ENCODE measurements around the gene YJEFN3.
A peak's percentile ranks its signal among the peaks of the same experiment; 100 is the strongest.

The YJEFN3 gene

GRCh38 chr19:19490214-19490968, 38.3 kb upstream of the YJEFN3 start:
- Mint-ChIP-seq H3K9me3 (no peaks in the 10 kb centered on the region), H3K27me3 (ENCODE audit: low read depth) (no peaks in the 10 kb centered on the region), H3K4me1 (ENCODE audit: low read depth) (peaks cover 32% of the 10 kb centered on the region), H3K36me3 (ENCODE audit: low read depth) (peaks cover 28% of the 10 kb centered on the region), H3K27ac (peak overlapping the region; percentile 100), H3K4me3 (peak overlapping the region; percentile 81)
- DNase-seq (ENCODE audit: low spot score), result peak; percentile 68

DNA sequence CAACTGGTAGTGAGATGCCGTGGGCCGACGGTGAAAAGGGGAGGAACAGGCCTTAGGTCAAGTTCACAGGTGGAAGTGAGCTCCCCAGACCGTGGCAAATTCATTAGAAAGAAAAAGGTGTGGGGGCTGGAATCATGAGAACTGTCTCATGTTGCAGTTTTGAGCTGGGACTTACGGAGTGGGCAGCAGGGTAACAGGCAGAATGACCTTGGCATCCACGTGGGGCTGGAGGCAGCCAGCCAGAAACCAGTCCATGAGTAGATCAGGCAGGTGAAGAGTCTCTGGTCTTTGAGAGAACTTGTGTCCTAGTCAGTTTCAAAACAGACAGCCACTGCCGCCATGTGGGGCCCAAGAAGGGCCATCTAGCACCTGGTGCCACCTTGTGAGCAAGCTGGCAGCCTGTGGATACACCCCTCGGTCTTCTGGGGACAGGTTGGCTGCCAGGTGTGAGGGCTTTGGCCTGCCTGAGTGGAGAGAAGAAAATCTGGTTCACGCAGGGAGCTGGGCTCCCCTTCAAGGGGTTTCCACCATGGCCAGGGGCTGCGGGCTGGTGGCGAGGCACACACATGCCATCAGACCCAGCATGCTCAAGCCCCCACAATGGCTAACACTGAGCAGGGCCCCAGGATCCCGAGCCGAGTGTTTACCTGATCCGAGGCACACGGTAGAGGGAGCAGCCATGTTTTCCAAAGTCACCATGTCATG, 37.2 kb upstream of the YJEFN3 start:
- Mint-ChIP-seq H3K4me1 (ENCODE audit: low read depth) (peaks cover 31% of the 10 kb centered on the region), H3K36me3 (ENCODE audit: low read depth) (peaks cover 30% of the 10 kb centered on the region), H3K27me3 (ENCODE audit: low read depth) (no peaks in the 10 kb centered on the region), H3K4me3 (no peak overlapping the region), H3K9me3 (no peaks in the 10 kb centered on the region), H3K27ac (no peak overlapping the region)
- DNase-seq (ENCODE audit: low spot score), result no peak

GRCh38 chr19:19492026-19492610, 36.6 kb upstream of the YJEFN3 start:
- no peak for DNase-seq (ENCODE audit: low spot score)
- Mint-ChIP-seq H3K4me1 (ENCODE audit: low read depth) (peaks cover 29% of the 10 kb centered on the region), H3K36me3 (ENCODE audit: low read depth) (peaks cover 35% of the 10 kb centered on the region), H3K9me3 (no peaks in the 10 kb centered on the region), H3K27me3 (ENCODE audit: low read depth) (no peaks in the 10 kb centered on the region), H3K4me3 (no peak overlapping the region), H3K27ac (no peak overlapping the region)

GRCh38 chr19:19493841-19494546, 34.7 kb upstream of the YJEFN3 start:
- Mint-ChIP-seq H3K27ac (no peak overlapping the region), H3K4me1 (ENCODE audit: low read depth) (peaks cover 17% of the 10 kb centered on the region), H3K36me3 (ENCODE audit: low read depth) (peaks cover 33% of the 10 kb centered on the region), H3K9me3 (no peaks in the 10 kb centered on the region), H3K4me3 (no peak overlapping the region), H3K27me3 (ENCODE audit: low read depth) (no peaks in the 10 kb centered on the region)
- DNase-seq (ENCODE audit: low spot score), result no peak

DNA sequence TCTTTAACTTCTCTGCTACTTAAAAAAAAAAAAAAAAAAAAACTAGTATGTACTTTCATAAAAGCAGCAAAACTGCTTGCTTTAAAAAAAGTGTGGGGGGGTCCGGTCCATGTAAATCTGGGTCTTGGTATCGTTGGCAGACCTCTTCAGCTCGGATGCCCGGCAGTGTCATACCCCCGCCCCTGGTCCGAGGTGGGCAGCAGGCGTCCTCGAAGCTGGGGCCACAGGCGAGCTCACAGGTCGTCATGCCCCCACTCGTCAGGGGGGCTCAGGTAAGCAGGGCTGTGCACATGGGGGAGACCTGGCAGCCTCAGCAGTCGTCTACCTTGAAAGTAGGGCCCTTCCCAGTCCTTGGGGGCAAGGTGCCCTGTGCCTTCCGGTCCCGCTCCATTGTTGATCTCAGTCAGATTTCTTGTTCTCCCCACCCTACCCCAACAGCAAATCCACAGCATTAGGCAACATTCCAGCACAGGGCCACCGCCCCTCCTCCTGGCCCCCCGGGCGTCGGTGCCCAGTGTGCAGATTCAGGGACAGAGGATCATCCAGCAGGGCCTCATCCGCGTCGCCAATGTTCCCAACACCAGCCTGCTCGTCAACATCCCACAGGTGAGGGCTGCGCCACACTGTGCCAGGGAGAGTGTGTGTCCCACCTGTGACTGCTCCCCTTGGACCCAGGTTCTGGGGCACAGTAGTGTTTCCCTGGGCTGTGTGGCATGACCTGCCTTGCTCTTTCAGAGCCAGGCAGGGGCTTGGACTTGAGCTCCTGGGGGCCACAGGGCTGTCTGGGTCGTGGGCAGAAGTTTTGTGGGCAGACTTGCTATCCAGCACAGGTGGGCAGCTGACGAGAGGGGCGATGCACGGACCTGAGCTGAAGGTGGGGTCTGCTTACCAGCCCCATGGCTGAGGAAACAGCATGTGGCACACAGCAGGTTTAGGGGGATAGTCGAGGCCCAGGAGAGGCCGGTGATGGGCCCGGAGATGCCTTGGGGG, 32.8 kb upstream of the YJEFN3 start:
- Mint-ChIP-seq H3K27me3 (ENCODE audit: low read depth) (no peaks in the 10 kb centered on the region), H3K36me3 (ENCODE audit: low read depth) (peaks cover 31% of the 10 kb centered on the region), H3K27ac (no peak overlapping the region)

DNA sequence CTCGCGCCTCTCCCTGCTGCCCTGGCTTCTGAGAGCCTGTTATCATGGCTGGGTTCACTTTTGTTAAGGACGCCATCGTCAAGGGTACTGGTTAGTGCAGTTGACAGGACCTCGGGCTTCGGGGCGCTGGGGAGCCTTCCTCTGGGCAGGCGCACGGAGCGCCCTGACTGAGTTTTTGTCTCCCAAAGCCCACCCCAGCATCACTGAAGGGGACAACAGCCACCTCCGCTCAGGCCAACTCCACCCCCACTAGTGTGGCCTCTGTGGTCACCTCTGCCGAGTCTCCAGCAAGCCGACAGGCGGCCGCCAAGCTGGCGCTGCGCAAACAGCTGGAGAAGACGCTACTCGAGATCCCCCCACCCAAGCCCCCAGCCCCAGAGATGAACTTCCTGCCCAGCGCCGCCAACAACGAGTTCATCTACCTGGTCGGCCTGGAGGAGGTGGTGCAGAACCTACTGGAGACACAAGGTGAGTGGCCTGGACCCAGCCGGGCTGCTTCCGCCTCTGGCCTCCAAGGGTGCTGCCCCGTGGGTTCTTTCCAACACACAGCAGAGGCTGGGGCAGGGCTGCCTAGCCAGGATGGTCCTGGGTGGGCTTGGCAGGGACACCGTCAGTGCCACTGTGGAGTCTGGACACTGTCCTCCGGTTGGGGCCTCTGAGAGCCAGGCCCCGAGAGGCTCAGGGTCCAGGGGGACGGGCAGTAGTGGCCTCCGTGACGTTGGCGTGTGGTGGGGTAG, 30.3 kb upstream of the YJEFN3 start:
- Mint-ChIP-seq H3K36me3 (ENCODE audit: low read depth) (peaks cover 47% of the 10 kb centered on the region), H3K4me3 (no peak overlapping the region), H3K27me3 (ENCODE audit: low read depth) (no peaks in the 10 kb centered on the region), H3K9me3 (no peaks in the 10 kb centered on the region), H3K27ac (no peak overlapping the region), H3K4me1 (ENCODE audit: low read depth) (no peaks in the 10 kb centered on the region)
- no peak for DNase-seq (ENCODE audit: low spot score)

More for the DNA sequence above, 32.8 kb upstream of the YJEFN3 start:
- H3K4me1 Mint-ChIP-seq (ENCODE audit: low read depth), result no peaks in the 10 kb centered on the region
- no peaks in the 10 kb centered on the region for H3K9me3 Mint-ChIP-seq
- DNase-seq (ENCODE audit: low spot score), result no peak
- H3K4me3 Mint-ChIP-seq, result no peak overlapping the region

DNA sequence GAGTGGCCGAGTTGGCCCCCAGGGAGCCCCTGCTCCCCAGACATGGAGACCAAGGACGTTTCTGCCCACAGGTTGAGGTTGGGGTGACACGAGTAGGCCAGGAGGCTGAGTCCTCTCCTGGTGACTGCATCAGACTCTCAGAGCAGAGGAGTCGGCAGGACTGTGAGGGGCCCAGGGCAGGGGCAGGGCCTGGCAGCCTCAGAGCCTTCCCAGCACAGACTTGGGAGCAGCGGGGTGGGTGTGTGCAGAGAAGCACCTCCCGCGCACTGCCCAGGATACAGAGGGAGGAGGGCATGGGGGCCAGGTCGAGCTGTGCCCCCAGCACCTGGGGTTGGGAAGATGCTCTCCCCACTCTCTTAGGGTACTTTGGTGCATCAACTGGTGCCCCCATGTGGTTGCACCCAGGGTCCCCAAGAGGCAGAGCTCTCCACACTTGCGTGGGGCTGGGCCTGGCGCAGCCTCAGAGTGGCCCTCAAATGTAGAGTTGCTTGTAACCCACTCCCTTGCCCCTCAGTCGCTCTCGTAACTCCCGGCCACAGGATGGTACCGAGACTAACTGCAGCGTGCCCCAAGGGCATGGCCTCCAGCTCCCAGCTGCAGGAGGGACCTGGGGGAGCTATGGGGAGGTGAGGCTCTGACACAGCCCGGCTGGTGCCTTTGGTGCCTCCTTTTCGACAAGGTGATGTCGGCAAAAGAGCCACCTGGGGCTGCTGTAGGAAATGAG, 29.3 kb upstream of the YJEFN3 start:
- Mint-ChIP-seq H3K4me1 (ENCODE audit: low read depth) (no peaks in the 10 kb centered on the region), H3K4me3 (no peak overlapping the region)

DNA sequence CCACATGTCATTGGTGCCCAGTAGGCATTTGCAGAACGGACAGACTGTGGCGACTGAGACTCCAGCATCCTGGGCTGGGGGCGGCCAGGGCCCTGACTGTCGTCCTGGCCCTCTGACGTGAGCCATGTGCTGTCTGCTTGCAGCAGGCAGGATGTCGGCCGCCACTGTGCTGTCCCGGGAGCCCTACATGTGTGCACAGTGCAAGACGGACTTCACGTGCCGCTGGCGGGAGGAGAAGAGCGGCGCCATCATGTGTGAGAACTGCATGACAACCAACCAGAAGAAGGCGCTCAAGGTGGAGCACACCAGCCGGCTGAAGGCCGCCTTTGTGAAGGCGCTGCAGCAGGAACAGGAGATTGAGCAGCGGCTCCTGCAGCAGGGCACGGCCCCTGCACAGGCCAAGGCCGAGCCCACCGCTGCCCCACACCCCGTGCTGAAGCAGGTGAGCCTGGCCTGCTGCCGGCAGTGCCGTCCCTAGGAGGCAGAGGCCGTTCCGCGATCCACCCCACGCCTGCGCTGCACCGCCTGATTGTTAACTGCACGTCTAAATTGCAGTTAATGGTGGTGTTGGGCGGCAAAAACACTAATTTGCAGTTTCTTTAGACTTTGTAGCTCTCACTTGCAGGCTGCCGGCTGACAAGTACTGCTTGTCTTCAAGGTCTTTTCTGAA, 27.6 kb upstream of the YJEFN3 start:
- Mint-ChIP-seq H3K36me3 (ENCODE audit: low read depth) (peaks cover 37% of the 10 kb centered on the region), H3K27me3 (ENCODE audit: low read depth) (no peaks in the 10 kb centered on the region), H3K4me1 (ENCODE audit: low read depth) (no peaks in the 10 kb centered on the region), H3K4me3 (no peak overlapping the region), H3K9me3 (no peaks in the 10 kb centered on the region), H3K27ac (no peak overlapping the region)
- DNase-seq (ENCODE audit: low spot score), result no peak

More for the DNA sequence above, 29.3 kb upstream of the YJEFN3 start:
- H3K36me3 Mint-ChIP-seq (ENCODE audit: low read depth), result peaks cover 45% of the 10 kb centered on the region
- DNase-seq (ENCODE audit: low spot score), result no peak
- H3K9me3 Mint-ChIP-seq, result no peaks in the 10 kb centered on the region
- no peaks in the 10 kb centered on the region for H3K27me3 Mint-ChIP-seq (ENCODE audit: low read depth)
- H3K27ac Mint-ChIP-seq, result no peak overlapping the region

DNA sequence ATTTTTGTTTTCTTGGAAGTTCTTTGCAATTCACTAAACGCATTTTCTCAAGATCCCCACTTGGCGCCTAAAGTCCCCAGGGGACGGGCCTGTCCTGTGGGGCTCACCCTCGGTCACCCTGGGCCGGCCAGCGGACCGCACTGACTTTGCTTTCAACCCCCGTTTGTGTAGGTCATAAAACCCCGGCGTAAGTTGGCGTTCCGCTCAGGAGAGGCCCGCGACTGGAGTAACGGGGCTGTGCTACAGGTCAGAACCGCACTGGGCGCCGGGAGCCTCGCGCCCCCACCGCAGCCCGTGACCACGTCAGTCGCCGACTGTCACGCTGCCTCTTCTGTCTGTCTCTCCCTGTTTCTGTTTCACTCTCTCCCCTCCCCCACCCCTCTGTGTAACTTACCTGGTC, 26.9 kb upstream of the YJEFN3 start:
- Mint-ChIP-seq H3K4me3 (no peak overlapping the region), H3K36me3 (ENCODE audit: low read depth) (peaks cover 36% of the 10 kb centered on the region), H3K4me1 (ENCODE audit: low read depth) (no peaks in the 10 kb centered on the region), H3K27me3 (ENCODE audit: low read depth) (no peaks in the 10 kb centered on the region), H3K27ac (no peak overlapping the region), H3K9me3 (no peaks in the 10 kb centered on the region)
- no peak for DNase-seq (ENCODE audit: low spot score)

DNA sequence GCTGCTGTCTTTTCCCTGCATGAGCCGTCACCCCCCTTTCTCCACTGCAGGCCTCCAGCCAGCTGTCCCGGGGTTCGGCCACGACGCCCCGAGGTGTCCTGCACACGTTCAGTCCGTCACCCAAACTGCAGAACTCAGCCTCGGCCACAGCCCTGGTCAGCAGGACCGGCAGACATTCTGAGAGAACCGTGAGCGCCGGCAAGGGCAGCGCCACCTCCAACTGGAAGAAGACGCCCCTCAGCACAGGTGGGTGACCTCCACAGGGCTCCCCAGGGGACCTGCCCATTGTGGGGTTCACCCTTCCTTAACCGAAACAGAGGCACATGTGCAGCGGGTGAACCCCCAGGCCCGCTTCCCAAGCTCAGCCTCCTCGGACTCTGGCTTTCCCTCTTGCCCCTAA, 26.4 kb upstream of the YJEFN3 start:
- no peaks in the 10 kb centered on the region for H3K4me1 Mint-ChIP-seq (ENCODE audit: low read depth)
- no peak overlapping the region for H3K4me3 Mint-ChIP-seq
- H3K27ac Mint-ChIP-seq, result no peak overlapping the region
- no peak for DNase-seq (ENCODE audit: low spot score)
- H3K9me3 Mint-ChIP-seq, result no peaks in the 10 kb centered on the region
- H3K36me3 Mint-ChIP-seq (ENCODE audit: low read depth), result peaks cover 35% of the 10 kb centered on the region
- no peaks in the 10 kb centered on the region for H3K27me3 Mint-ChIP-seq (ENCODE audit: low read depth)

- DNase-seq (ENCODE audit: low spot score), result no peak
- Mint-ChIP-seq H3K27ac (no peak overlapping the region), H3K4me3 (no peak overlapping the region), H3K9me3 (no peaks in the 10 kb centered on the region), H3K4me1 (ENCODE audit: low read depth) (no peaks in the 10 kb centered on the region), H3K36me3 (ENCODE audit: low read depth) (peaks cover 41% of the 10 kb centered on the region), H3K27me3 (ENCODE audit: low read depth) (no peaks in the 10 kb centered on the region)
Measured at GRCh38 chr19:19502808-19503602, 25.7 kb upstream of the YJEFN3 start.

Measured in T-helper 2 cell treated with Interferon-gamma antibody and Interleukin-4, amounts not matched to agents 5 μg/mL and 100 μg/mL, for 36 hours (primary cell).